Measurements from ENCODE around the gene KCTD11. TPM values are rescaled to one million over a fixed set of nuclear protein-coding genes. Genes with fewer than 3 reads are reported as not detected.

KCTD11 gene
- total and polyA plus RNA-seq, 2 of the 13 experiments (the other 11 are each of a cell fraction or from before 2014, with no cell fraction given): 1.6 to 2.6 TPM

DNA sequence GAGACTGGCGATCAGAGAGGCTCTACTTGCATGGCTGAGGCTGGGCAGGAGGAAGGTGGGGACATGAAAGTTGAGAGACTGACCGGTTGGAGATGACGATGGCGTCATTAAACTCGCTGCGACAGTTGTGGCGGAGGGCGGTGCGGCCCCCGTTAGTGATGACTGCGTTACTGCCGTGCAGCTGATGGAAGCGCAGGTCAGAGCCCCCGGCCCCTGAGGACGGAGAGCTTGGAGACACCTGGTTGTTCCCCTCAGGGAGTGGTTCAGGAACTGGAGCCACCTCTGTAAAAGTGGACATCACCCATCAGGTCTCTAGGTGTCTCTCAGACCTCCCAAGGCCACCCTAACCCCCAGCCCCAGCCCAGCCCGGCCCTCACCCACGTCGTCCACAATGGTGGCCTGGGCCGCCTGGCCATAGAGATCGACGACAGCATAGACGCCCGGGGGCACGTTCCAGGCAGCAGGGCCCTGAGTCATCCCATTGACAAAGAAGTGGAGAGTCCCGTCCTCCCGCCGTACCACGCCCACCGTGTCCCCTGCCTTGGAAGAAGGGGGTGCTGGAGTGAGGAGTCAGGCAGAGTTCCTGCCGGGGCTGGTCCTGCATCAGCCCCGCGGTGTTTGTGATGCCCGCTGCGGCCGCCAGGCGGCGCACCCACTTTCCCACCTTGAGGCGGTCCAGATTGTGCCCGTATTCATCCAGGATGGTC lies 28.1 kb upstream of the KCTD11 start (continued):
- TF ChIP-seq ZBTB38 (CRISPR knock-in tag; IDR thresholded peaks at IDR 0.05) (peak; percentile 89), TMF1 (CRISPR knock-in tag; IDR thresholded peaks at IDR 0.05; ENCODE audit: low read depth) (0 out of 2 replicates have a peak, but pooled peaks have one; percentile 38), ZBTB33 (CRISPR knock-in tag; IDR thresholded peaks at IDR 0.05) (peak; percentile 91; the same call in 1 of the 2 replicates), ZNF441 (CRISPR knock-in tag; IDR thresholded peaks at IDR 0.05; ENCODE audit: borderline replicate concordance) (no peak), PHF8 (CRISPR knock-in tag; IDR thresholded peaks at IDR 0.05) (no peak), AGO2 (optimal IDR thresholded peaks at IDR 0.05; ENCODE audit: low read depth, low read length) (peak; percentile 49), ATF7-NPFF (CRISPR knock-in tag; IDR thresholded peaks at IDR 0.05; ENCODE audit: low read depth) (no peak), GLI4 (CRISPR knock-in tag; IDR thresholded peaks at IDR 0.05; ENCODE audit: borderline replicate concordance) (no peak), CEBPZ (IDR thresholded peaks at IDR 0.05; ENCODE audit: low read length) (no peak), ZNF329 (CRISPR knock-in tag; IDR thresholded peaks at IDR 0.05; ENCODE audit: low read depth) (no peak), ZNF280D (CRISPR knock-in tag; IDR thresholded peaks at IDR 0.05) (no peak)
- TF ChIP-seq, protein P1, sequence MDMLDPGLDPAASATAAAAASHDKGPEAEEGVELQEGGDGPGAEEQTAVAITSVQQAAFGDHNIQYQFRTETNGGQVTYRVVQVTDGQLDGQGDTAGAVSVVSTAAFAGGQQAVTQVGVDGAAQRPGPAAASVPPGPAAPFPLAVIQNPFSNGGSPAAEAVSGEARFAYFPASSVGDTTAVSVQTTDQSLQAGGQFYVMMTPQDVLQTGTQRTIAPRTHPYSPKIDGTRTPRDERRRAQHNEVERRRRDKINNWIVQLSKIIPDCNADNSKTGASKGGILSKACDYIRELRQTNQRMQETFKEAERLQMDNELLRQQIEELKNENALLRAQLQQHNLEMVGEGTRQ (IDR thresholded peaks at IDR 0.05; ENCODE audit: low read depth, low read length): no peak
- TF ChIP-seq, protein P1 (CRISPR knock-in tag; IDR thresholded peaks at IDR 0.05; ENCODE audit: borderline replicate concordance): no peak
- TF ChIP-seq, protein P2, sequence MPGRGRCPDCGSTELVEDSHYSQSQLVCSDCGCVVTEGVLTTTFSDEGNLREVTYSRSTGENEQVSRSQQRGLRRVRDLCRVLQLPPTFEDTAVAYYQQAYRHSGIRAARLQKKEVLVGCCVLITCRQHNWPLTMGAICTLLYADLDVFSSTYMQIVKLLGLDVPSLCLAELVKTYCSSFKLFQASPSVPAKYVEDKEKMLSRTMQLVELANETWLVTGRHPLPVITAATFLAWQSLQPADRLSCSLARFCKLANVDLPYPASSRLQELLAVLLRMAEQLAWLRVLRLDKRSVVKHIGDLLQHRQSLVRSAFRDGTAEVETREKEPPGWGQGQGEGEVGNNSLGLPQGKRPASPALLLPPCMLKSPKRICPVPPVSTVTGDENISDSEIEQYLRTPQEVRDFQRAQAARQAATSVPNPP (CRISPR knock-in tag; IDR thresholded peaks at IDR 0.05): no peak
- TF ChIP-seq, protein P3, sequence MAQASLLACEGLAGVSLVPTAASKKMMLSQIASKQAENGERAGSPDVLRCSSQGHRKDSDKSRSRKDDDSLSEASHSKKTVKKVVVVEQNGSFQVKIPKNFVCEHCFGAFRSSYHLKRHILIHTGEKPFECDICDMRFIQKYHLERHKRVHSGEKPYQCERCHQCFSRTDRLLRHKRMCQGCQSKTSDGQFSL (CRISPR knock-in tag; IDR thresholded peaks at IDR 0.05): no peak
